H1 (cell line): Measurements from ENCODE around the gene GUCY1A2. TPM values are rescaled to one million over a fixed set of nuclear protein-coding genes. Genes with fewer than 3 reads are reported as not detected.

Source experiments
- CTCF ChIA-PET: fragments of 300-600 bp; sonication (Branson Sonifier 250); formaldehyde crosslinking; loops from one replicate; lab custom pipeline; 2021; ENCODE audit not compliant: partially characterized antibody; lab: Charles Lee
- POLR2A ChIA-PET: fragments of 300-600 bp; sonication (Branson Sonifier 250); formaldehyde crosslinking; loops from one replicate; lab custom pipeline; 2021; ENCODE audit warnings: inconsistent platforms; ENCODE audit not compliant: partially characterized antibody; lab: Charles Lee
- DNase-seq, 2 experiments: peaks; one replicate each; pipeline versions ENCODE4 v3.0.0 to v3.0.0-alpha.2; 2010 to 2022; ENCODE audit warnings: low spot score in 2 of 2, low read depth in 1 of 2, mixed read lengths in 1 of 2
- FAIRE-seq: peaks from 2 replicates; lab custom pipeline; 2011; peaks lifted over from hg19 to GRCh38; lab: Jason Lieb, UNC
- H2AFZ ChIP-seq: 2 replicates; pipeline ENCODE4 v1.8.1; 2012; ENCODE audit warnings: low read length, inconsistent platforms
- H2AK5ac ChIP-seq: 2 replicates; pipeline ENCODE4 v1.6.1; 2013; ENCODE audit warnings: low read depth, low read length
- H2BK120ac ChIP-seq: replicated peaks from 2 replicates; pipeline ENCODE3; 2013; ENCODE audit warnings: low read depth, low read length, inconsistent platforms
- H2BK12ac ChIP-seq: 2 replicates; pipeline ENCODE4 v1.6.1; 2013; ENCODE audit warnings: low read depth, low read length
- H2BK15ac ChIP-seq: 2 replicates; pipeline ENCODE4 v1.6.1; 2013; ENCODE audit warnings: low read length
- H2BK20ac ChIP-seq: 2 replicates; pipeline ENCODE4 v1.6.1; 2013; ENCODE audit warnings: low read length
- H2BK5ac ChIP-seq: 2 replicates; pipeline ENCODE4 v1.6.1; 2013; ENCODE audit warnings: low read depth, low read length
- H3K14ac ChIP-seq: 2 replicates; pipeline ENCODE4 v1.6.1; 2013; ENCODE audit warnings: inconsistent platforms; ENCODE audit not compliant: insufficient read length
- H3K18ac ChIP-seq: 2 replicates; pipeline ENCODE4 v1.6.1; 2013; ENCODE audit warnings: low read length; ENCODE audit errors: extremely low read depth
- H3K23ac ChIP-seq: 2 replicates; pipeline ENCODE4 v1.6.1; 2013; ENCODE audit warnings: inconsistent platforms; ENCODE audit not compliant: insufficient read length
- H3K23me2 ChIP-seq: 2 replicates; pipeline ENCODE4 v1.6.1; 2013; ENCODE audit warnings: low read depth, low read length
- H3K27ac ChIP-seq: 2 replicates; pipeline ENCODE4 v1.6.1; 2011; ENCODE audit warnings: low read depth, low read length, inconsistent platforms
- H3K27me3 ChIP-seq, 4 experiments: replicated peaks in 1 of 4; 1 replicate in 1 of 4; 2 replicates in 3 of 4; pipeline versions ENCODE4 v1.6.1 to v1.8.1; 2011 to 2013; ENCODE audit warnings: low read length in 3 of 4, mild to moderate bottlenecking in 3 of 4, inconsistent platforms in 2 of 4, mixed read lengths in 2 of 4, moderate library complexity in 1 of 4; ENCODE audit not compliant: control insufficient read depth in 3 of 4, insufficient read depth in 3 of 4; ENCODE audit errors: extremely low read depth in 1 of 4
- H3K36me3 ChIP-seq, 4 experiments: 2 replicates each; pipeline versions ENCODE4 v1.6.1 to v1.8.1; 2011 to 2013; ENCODE audit warnings: mild to moderate bottlenecking in 4 of 4, low read length in 3 of 4, moderate library complexity in 2 of 4, control low read depth in 1 of 4, inconsistent platforms in 1 of 4; ENCODE audit not compliant: insufficient read depth in 4 of 4, control insufficient read depth in 2 of 4
- H3K4ac ChIP-seq: replicated peaks from 2 replicates; pipeline ENCODE3; 2013; ENCODE audit warnings: low read length, low read depth, mixed read lengths, inconsistent platforms; ENCODE audit not compliant: insufficient read length
- H3K4me1 ChIP-seq, 4 experiments: replicated peaks in 1 of 4; 1 replicate in 1 of 4; 2 replicates in 3 of 4; pipeline versions ENCODE4 v1.6.1 to v1.8.1; 2011 to 2013; ENCODE audit warnings: low read length in 3 of 4, inconsistent platforms in 2 of 4, mixed read lengths in 1 of 4; ENCODE audit not compliant: insufficient read depth in 4 of 4, control insufficient read depth in 3 of 4
- H3K4me2 ChIP-seq, 2 experiments: 2 replicates each; pipeline versions ENCODE4 v1.6.1 to v1.8.1; 2011 to 2013; ENCODE audit warnings: low read depth in 2 of 2, low read length in 2 of 2, control low read depth in 1 of 2, inconsistent platforms in 1 of 2, mild to moderate bottlenecking in 1 of 2; ENCODE audit not compliant: insufficient read depth in 1 of 2
- H3K4me3 ChIP-seq, 4 experiments: fragments of 200-600, 300-600 bp in 1 of 4; sonication (generic), shearing (Covaris generic), sonication (Bioruptor Twin) in 1 of 4; 2 replicates each; pipeline versions ENCODE4 v1.5.1 to v1.8.1; 2011 to 2016; ENCODE audit warnings: low read length in 4 of 4, low read depth in 3 of 4, control low read depth in 2 of 4, inconsistent platforms in 2 of 4, mild to moderate bottlenecking in 2 of 4, mixed read lengths in 1 of 4, moderate library complexity in 1 of 4; ENCODE audit not compliant: insufficient read depth in 2 of 4; ENCODE audit errors: extremely low read depth in 1 of 4
- H3K56ac ChIP-seq: replicated peaks from 2 replicates; pipeline ENCODE3; 2013; ENCODE audit warnings: low read depth, mild to moderate bottlenecking, mixed read lengths, low read length, inconsistent platforms; ENCODE audit not compliant: insufficient read length
- H3K79me1 ChIP-seq: 2 replicates; pipeline ENCODE4 v1.6.1; 2013; ENCODE audit warnings: low read depth, low read length, control low read depth
- H3K79me2 ChIP-seq, 2 experiments: 2 replicates each; pipeline versions ENCODE4 v1.6.1 to v1.8.1; 2012 to 2013; ENCODE audit warnings: low read length in 2 of 2, mild to moderate bottlenecking in 2 of 2, inconsistent platforms in 1 of 2; ENCODE audit not compliant: insufficient read depth in 2 of 2, control insufficient read depth in 1 of 2
- H3K9ac ChIP-seq, 4 experiments: replicated peaks in 1 of 4; 1 replicate in 1 of 4; 2 replicates in 3 of 4; pipeline versions ENCODE4 v1.6.1 to v1.8.1; 2011 to 2013; ENCODE audit warnings: low read depth in 3 of 4, low read length in 3 of 4, control low read depth in 2 of 4, mild to moderate bottlenecking in 2 of 4, moderate library complexity in 2 of 4, inconsistent platforms in 1 of 4; ENCODE audit errors: extremely low read depth in 1 of 4
- H3K9me3 ChIP-seq, 2 experiments: 2 replicates each; pipeline versions ENCODE4 v1.6.1 to v1.8.1; 2012 to 2013; ENCODE audit warnings: mild to moderate bottlenecking in 2 of 2, moderate library complexity in 2 of 2, control low read depth in 1 of 2, inconsistent platforms in 1 of 2, low read depth in 1 of 2, low read length in 1 of 2, mixed read lengths in 1 of 2; ENCODE audit not compliant: insufficient read depth in 2 of 2
- H4K20me1 ChIP-seq, 2 experiments: replicated peaks in 1 of 2; 2 replicates each; pipeline versions ENCODE3 to v1.8.1; 2011 to 2013; ENCODE audit warnings: inconsistent platforms in 2 of 2, low read length in 2 of 2, mild to moderate bottlenecking in 1 of 2; ENCODE audit not compliant: insufficient read depth in 2 of 2, control insufficient read depth in 1 of 2
- H4K5ac ChIP-seq: 2 replicates; pipeline ENCODE4 v1.6.1; 2013; ENCODE audit warnings: low read length, low read depth, mixed read lengths, inconsistent platforms; ENCODE audit not compliant: insufficient read length
- H4K8ac ChIP-seq: 2 replicates; pipeline ENCODE4 v1.8.0; 2013; ENCODE audit warnings: mild to moderate bottlenecking, moderate library complexity, low read length, inconsistent platforms; ENCODE audit not compliant: insufficient read depth; ENCODE audit errors: extremely low read depth
- H4K91ac ChIP-seq: replicated peaks from 2 replicates; pipeline ENCODE3; 2013; ENCODE audit warnings: low read length, mixed read lengths, inconsistent platforms; ENCODE audit not compliant: insufficient read length
- ATF2 ChIP-seq: IDR thresholded peaks from 2 replicates; pipeline ENCODE4 v1.6.1; 2012; ENCODE audit warnings: low read length, inconsistent platforms
- CBX8 ChIP-seq: fragments of 300-800, 300-1000 bp; sonication (generic); IDR thresholded peaks from 2 replicates; pipeline ENCODE4 v1.7.1; 2016; ENCODE audit warnings: low read depth, low read length, borderline replicate concordance
- KDM4A ChIP-seq: IDR thresholded peaks from one replicate; pipeline ENCODE4 v1.7.1; 2012; ENCODE audit warnings: low read depth, mild to moderate bottlenecking, moderate library complexity, low read length, inconsistent platforms; ENCODE audit not compliant: severe bottlenecking
- MAFK ChIP-seq: IDR thresholded peaks from 2 replicates; pipeline ENCODE4 v1.6.1; 2012; ENCODE audit warnings: low read depth, mild to moderate bottlenecking, improper control_type of control experiment, low read length
- NRF1 ChIP-seq: IDR thresholded peaks from 2 replicates; pipeline ENCODE4 v1.6.1; 2011; ENCODE audit warnings: mild to moderate bottlenecking, low read depth, low read length, improper control_type of control experiment
- RAD21 ChIP-seq, 2 experiments: IDR thresholded peaks in 1 of 2; conservative IDR thresholded peaks in 1 of 2; 2 replicates each; pipeline ENCODE4 v1.6.1; 2011; ENCODE audit warnings: low read depth in 2 of 2, low read length in 2 of 2, improper control_type of control experiment in 1 of 2, inconsistent platforms in 1 of 2, mild to moderate bottlenecking in 1 of 2, moderate library complexity in 1 of 2
- RNF2 ChIP-seq: fragments of 200-900, 300-1000 bp; sonication (generic); IDR thresholded peaks from 2 replicates; pipeline ENCODE4 v1.7.1; 2016; ENCODE audit warnings: borderline replicate concordance, low read depth, mild to moderate bottlenecking, antibody characterized with exemption, low read length; ENCODE audit not compliant: poor library complexity, severe bottlenecking; ENCODE audit errors: missing control alignments
- SUZ12 ChIP-seq: fragments of 200-600 bp; sonication (generic); IDR thresholded peaks from 2 replicates; pipeline ENCODE4 v1.6.1; 2012; ENCODE audit warnings: mild to moderate bottlenecking, inconsistent platforms, low read length, moderate library complexity, mixed read lengths
- TEAD4 ChIP-seq: IDR thresholded peaks from 2 replicates; pipeline ENCODE4 v1.6.1; 2012; ENCODE audit warnings: low read depth, low read length, inconsistent platforms, mixed read lengths
- ZNF274 ChIP-seq: IDR thresholded peaks from 2 replicates; pipeline ENCODE4 v1.7.0; 2012; ENCODE audit warnings: low read length, borderline replicate concordance; ENCODE audit errors: extremely low read depth
- WGBS, 2 experiments: shearing (Covaris generic) in 1 of 2; methylation state at CpG; one replicate each; pipeline versions ENCODE4 v1.1.6 to v1.1.7; 2013 to 2015; ENCODE audit warnings: low lambda C conversion rate in 2 of 2, mixed read lengths in 2 of 2, inconsistent platforms in 1 of 2, low coverage in 1 of 2, missing lambda C conversion rate in 1 of 2; ENCODE audit not compliant: insufficient replicate concordance in 2 of 2, insufficient coverage in 1 of 2, insufficient read length in 1 of 2; ENCODE audit errors: extremely low coverage in 1 of 2, missing lambda C conversion rate in 1 of 2; 5-methylcytosine and 5-hydroxymethylcytosine counted together
- polyA plus RNA-seq, 7 experiments: library from polyadenylated mRNA; depleted of rRNA in 3 of 7; stranded (reverse) in 5 of 7; unstranded in 2 of 7; fragments of >200 nt in 5 of 7; fragments of 200-250 nt in 2 of 7; gene quantifications; 1 replicate in 5 of 7; 2 replicates in 1 of 7; 4 replicates in 1 of 7; pipeline versions ENCODE4 v1.2.1 to v1.2.3, GENCODE V29; 2011 to 2013; ENCODE audit warnings: missing spikeins in 2 of 7, mixed read lengths in 2 of 7
- total RNA-seq: library from RNA; stranded (reverse); fragmentation: NEBNext Ultra II Directional; extraction: Animal tissue kit (Norgen Biotek cat#: 25700); gene quantifications from 2 replicates; pipeline ENCODE4 v1.2.1, GENCODE V29; 2021

GUCY1A2 gene
- total and polyA plus RNA-seq, 2 of the 8 experiments (the other 6 are each of a cell fraction or from before 2014, with no cell fraction given) = 0.11 to 1.9 TPM

- 72% methylated on average over 2 of the region's 2 CpGs; no CpG with 5 or more reads in 1 of the 2 experiments for WGBS, 2 experiments
- no peak overlapping the region for H2AK5ac ChIP-seq
- no peaks in the 10 kb centered on the region for H3K9me3 ChIP-seq
- H3K36me3 ChIP-seq = no peaks in the 10 kb centered on the region
- no peaks in the 10 kb centered on the region for H4K20me1 ChIP-seq
- no peaks in the 10 kb centered on the region for H3K23me2 ChIP-seq
- H3K56ac ChIP-seq = no peak overlapping the region
- H3K27ac ChIP-seq = no peak overlapping the region
- H2BK20ac ChIP-seq = no peak overlapping the region
- H4K8ac ChIP-seq = no peak overlapping the region
- no peak overlapping the region for H3K14ac ChIP-seq
- peak overlapping the region in 1 of 4 experiments; percentile 8; a peak in 1 of 7 replicates for H3K9ac ChIP-seq
- H3K27me3 ChIP-seq = no peaks in the 10 kb centered on the region
- H2BK15ac ChIP-seq = no peak overlapping the region
- no peak overlapping the region for H3K4ac ChIP-seq
- FAIRE-seq (no peak), DNase-seq (no peak)
- no peak overlapping the region for H2BK120ac ChIP-seq
- no peak overlapping the region for H3K4me3 ChIP-seq
- H3K4me2 ChIP-seq = no peak overlapping the region
- ChIA-PET CTCF (interaction anchor here (0.9 kb wide), 1 partner anchor 284 kb away, joined by 3 read pairs; no protein-coding TSS in a partner anchor), POLR2A (interaction anchor here (0.6 kb wide), 1 partner anchor 9 kb away, joined by 3 read pairs; no protein-coding TSS in a partner anchor)
- no peaks in the 10 kb centered on the region for H3K4me1 ChIP-seq
- no peak overlapping the region for H2AFZ ChIP-seq
- no peak overlapping the region for H3K18ac ChIP-seq
- no peaks in the 10 kb centered on the region for H3K79me1 ChIP-seq
- no peak overlapping the region for H3K23ac ChIP-seq
- no peak overlapping the region for H2BK5ac ChIP-seq
- H2BK12ac ChIP-seq = no peak overlapping the region
- H3K79me2 ChIP-seq = no peaks in the 10 kb centered on the region
- H4K5ac ChIP-seq = no peak overlapping the region
- no peak overlapping the region for H4K91ac ChIP-seq
- no peak for TF ChIP-seq MAFK
- no peak for TF ChIP-seq ATF2
- TF ChIP-seq KDM4A = no peak
- no peak for TF ChIP-seq RNF2
- TF ChIP-seq SUZ12 = no peak
- TF ChIP-seq CBX8 = no peak
- TF ChIP-seq NRF1 = no peak
- no peak for TF ChIP-seq TEAD4
- no peak for TF ChIP-seq RAD21 (IDR thresholded peaks at IDR 0.05 in 1 of 2, conservative IDR thresholded peaks at IDR 0.05 in 1 of 2; ENCODE audit: low read depth in 2 of 2, low read length in 2 of 2)
- TF ChIP-seq ZNF274 = no peak
These were observed 12.0 kb downstream of the GUCY1A2 start for GRCh38 chr11:107006076-107006833.
